ENCODE measurements around the gene CACNA1B. TPM values are rescaled to one million over a fixed set of nuclear protein-coding genes. Genes with fewer than 3 reads are reported as not detected.

The CACNA1B gene
- total and polyA plus RNA-seq, 9 of the 15 experiments (the other 6 are each of a cell fraction or from before 2014, with no cell fraction given) = 0.01 to 0.04 TPM; not detected in 7

DNA sequence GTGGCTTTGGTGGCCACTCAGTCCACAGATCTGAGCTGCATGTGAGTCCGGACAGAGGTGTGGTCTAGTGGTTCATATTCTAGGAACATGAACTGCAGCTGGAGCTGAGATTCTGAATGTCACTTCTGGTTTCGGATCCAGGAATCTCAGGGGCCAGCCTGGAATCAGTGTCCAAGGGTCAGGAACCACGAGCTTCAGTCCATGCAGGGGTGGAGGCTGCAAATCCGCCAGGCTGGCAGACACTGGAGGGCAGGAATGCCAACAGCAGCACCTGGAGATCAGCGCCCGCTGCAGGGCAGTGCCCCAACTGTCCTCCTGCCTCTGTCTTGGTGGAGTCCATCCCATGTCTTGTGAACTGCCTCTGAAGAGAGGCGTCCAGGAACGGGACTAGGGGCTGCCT lies 73.5 kb downstream of the CACNA1B start:
- no peak for ATAC-seq
- no peak for TF ChIP-seq SREBF1 (IDR thresholded peaks at IDR 0.05; ENCODE audit: borderline replicate concordance, low read depth, low read length)
- no peak for TF ChIP-seq HOXB6 (CRISPR knock-in tag; IDR thresholded peaks at IDR 0.05; ENCODE audit: borderline replicate concordance)
- TF ChIP-seq FOXP1 (CRISPR knock-in tag; IDR thresholded peaks at IDR 0.05) = no peak
- TF ChIP-seq RFX7 (CRISPR knock-in tag; IDR thresholded peaks at IDR 0.05) = no peak
- TF ChIP-seq PHB (CRISPR knock-in tag; IDR thresholded peaks at IDR 0.05) = no peak
- TF ChIP-seq HLTF (IDR thresholded peaks at IDR 0.05) = no peak
- no peak for TF ChIP-seq PPARD (CRISPR knock-in tag; IDR thresholded peaks at IDR 0.05)
- no peak for TF ChIP-seq NR4A1 (CRISPR knock-in tag; IDR thresholded peaks at IDR 0.05)
- no peak for TF ChIP-seq NR4A1 (tag; IDR thresholded peaks at IDR 0.05)
- TF ChIP-seq NR2C2 (CRISPR knock-in tag; IDR thresholded peaks at IDR 0.05) = no peak
- no peak for TF ChIP-seq NR2C2 (tag; IDR thresholded peaks at IDR 0.05)
- no peak for TF ChIP-seq NFRKB (IDR thresholded peaks at IDR 0.05; ENCODE audit: low read depth)
- TF ChIP-seq, protein P1, sequence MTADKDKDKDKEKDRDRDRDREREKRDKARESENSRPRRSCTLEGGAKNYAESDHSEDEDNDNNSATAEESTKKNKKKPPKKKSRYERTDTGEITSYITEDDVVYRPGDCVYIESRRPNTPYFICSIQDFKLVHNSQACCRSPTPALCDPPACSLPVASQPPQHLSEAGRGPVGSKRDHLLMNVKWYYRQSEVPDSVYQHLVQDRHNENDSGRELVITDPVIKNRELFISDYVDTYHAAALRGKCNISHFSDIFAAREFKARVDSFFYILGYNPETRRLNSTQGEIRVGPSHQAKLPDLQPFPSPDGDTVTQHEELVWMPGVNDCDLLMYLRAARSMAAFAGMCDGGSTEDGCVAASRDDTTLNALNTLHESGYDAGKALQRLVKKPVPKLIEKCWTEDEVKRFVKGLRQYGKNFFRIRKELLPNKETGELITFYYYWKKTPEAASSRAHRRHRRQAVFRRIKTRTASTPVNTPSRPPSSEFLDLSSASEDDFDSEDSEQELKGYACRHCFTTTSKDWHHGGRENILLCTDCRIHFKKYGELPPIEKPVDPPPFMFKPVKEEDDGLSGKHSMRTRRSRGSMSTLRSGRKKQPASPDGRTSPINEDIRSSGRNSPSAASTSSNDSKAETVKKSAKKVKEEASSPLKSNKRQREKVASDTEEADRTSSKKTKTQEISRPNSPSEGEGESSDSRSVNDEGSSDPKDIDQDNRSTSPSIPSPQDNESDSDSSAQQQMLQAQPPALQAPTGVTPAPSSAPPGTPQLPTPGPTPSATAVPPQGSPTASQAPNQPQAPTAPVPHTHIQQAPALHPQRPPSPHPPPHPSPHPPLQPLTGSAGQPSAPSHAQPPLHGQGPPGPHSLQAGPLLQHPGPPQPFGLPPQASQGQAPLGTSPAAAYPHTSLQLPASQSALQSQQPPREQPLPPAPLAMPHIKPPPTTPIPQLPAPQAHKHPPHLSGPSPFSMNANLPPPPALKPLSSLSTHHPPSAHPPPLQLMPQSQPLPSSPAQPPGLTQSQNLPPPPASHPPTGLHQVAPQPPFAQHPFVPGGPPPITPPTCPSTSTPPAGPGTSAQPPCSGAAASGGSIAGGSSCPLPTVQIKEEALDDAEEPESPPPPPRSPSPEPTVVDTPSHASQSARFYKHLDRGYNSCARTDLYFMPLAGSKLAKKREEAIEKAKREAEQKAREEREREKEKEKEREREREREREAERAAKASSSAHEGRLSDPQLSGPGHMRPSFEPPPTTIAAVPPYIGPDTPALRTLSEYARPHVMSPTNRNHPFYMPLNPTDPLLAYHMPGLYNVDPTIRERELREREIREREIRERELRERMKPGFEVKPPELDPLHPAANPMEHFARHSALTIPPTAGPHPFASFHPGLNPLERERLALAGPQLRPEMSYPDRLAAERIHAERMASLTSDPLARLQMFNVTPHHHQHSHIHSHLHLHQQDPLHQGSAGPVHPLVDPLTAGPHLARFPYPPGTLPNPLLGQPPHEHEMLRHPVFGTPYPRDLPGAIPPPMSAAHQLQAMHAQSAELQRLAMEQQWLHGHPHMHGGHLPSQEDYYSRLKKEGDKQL (CRISPR knock-in tag; IDR thresholded peaks at IDR 0.05; ENCODE audit: borderline replicate concordance) = no peak
- TF ChIP-seq UBTF (IDR thresholded peaks at IDR 0.05; ENCODE audit: borderline replicate concordance in 1 of 2, low read depth in 2 of 2, low read length in 2 of 2) = no peak
- no peak for TF ChIP-seq RBM22 (IDR thresholded peaks at IDR 0.05; ENCODE audit: low read depth, low read length, poor library complexity, severe bottlenecking)
- no peak for TF ChIP-seq SMARCA4 (IDR thresholded peaks at IDR 0.05)
- TF ChIP-seq ZNF133 (CRISPR knock-in tag; IDR thresholded peaks at IDR 0.05) = no peak
- TF ChIP-seq, protein P2, sequence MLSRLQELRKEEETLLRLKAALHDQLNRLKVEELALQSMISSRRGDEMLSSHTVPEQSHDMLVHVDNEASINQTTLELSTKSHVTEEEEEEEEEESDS (CRISPR knock-in tag; IDR thresholded peaks at IDR 0.05) = no peak
- under 1% methylated on average over 8 of the region's 8 CpGs for WGBS (ENCODE audit: insufficient coverage, low coverage, missing lambda C conversion rate)
- Histone ChIP-seq H2AFZ (ENCODE audit: low read depth, low read length) (no peak overlapping the region), H3K9me3 (replicated peaks; ENCODE audit: control insufficient read depth, insufficient read depth, low read depth, low read length) (no peaks in the 10 kb centered on the region; the same call in 1 of the 2 replicates), H4K20me1 (replicated peaks; ENCODE audit: control insufficient read depth, insufficient read depth, low read length) (no peaks in the 10 kb centered on the region; the same call in 1 of the 2 replicates), H3K9ac (ENCODE audit: insufficient read depth in 1 of 2, low read depth in 2 of 2, low read length in 2 of 2) (no peak overlapping the region), H3K4me1 (replicated peaks in 1 of 2; ENCODE audit: control insufficient read depth in 2 of 2, insufficient read depth in 2 of 2, low read length in 2 of 2) (no peaks in the 10 kb centered on the region; a peak in 1 of 5 replicates), H3K27ac (ENCODE audit: extremely low read depth, low read depth, low read length) (no peak overlapping the region), H3K27me3 (ENCODE audit: control insufficient read depth in 2 of 2, insufficient read depth in 2 of 2, low read length in 2 of 2) (peaks cover 0 to 58% of the 10 kb centered on the region in 2 experiments; a peak in 2 of 5 replicates), H3K79me2 (ENCODE audit: control insufficient read depth, insufficient read depth, low read length) (no peaks in the 10 kb centered on the region), H3K4me2 (ENCODE audit: insufficient read depth, low read length) (no peak overlapping the region), H3K4me3 (no peak overlapping the region), H3K9me1 (ENCODE audit: control insufficient read depth, insufficient read depth, low read length) (no peaks in the 10 kb centered on the region), H3K36me3 (ENCODE audit: control insufficient read depth, insufficient read depth, low read length) (no peaks in the 10 kb centered on the region)
- DNase-seq (ENCODE audit: extremely low read depth in 1 of 4, low spot score in 3 of 4) = no peak
- intact Hi-C loops (cut with micrococcal nuclease) = no loop called here
- in situ Hi-C loops (cut with MboI) = no loop called here
- CTCF ChIA-PET (ENCODE audit: low intra/inter-chr PET ratio) = no interaction called here
- no peak for FAIRE-seq
- POLR2A ChIA-PET = no interaction called here
- no TSS peak for BruUV-seq (replicated peaks)
